ENCODE measurements around the gene RNFT2. TPM values are rescaled to one million over a fixed set of nuclear protein-coding genes. Genes with fewer than 3 reads are reported as not detected.
A peak's percentile ranks its signal among the peaks of the same experiment; 100 is the strongest.
"Not testable (repeated sequence)": the region's sequence is repeated elsewhere in the genome, so short reads cannot be mapped to it uniquely, and the experiment has no call there.

The RNFT2 gene
- polyA plus RNA-seq, 4 donors = 2.6 to 6.8 (median 6.3) TPM

DNA sequence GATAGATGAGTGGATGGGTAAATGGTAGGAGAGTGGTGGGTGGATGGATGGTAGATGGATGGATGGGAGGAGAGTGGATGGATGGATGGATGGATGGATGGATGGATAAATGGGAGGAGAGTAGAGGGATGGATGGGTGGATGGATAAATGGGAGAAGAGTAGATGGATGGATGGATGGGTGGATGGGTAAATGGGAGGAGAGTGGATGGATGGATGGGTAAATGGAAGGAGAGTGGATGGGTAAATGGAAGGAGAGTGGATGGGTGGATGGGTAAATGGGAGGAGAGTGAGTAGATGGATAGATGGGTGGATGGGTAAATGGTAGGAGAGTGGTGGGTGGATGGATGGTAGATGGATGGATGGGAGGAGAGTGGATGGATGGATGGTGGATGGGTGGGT is 51.4 kb downstream of the RNFT2 start:
- not testable (repeated sequence) for DNase-seq (ENCODE audit: low read depth in 4 of 4, low spot score in 3 of 4)

DNA sequence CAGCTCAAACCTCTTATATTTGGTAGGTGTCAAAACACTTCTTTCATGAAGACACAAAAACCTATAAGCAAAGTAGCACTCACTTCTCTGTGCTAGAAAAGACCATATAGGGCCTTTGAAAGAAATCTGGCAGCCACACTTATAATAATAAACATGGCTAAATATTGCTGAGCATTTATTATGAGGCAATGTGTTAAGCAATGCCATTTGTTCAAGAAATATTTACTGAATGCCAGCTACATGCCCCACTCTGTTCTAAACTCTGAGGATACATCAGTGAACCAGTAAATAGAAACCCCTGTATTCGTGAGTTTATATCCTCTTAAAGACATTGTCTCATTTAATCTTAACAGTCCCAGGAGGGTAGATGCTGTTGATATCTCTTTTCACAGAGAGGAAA is 52.0 kb downstream of the RNFT2 start:
- DNase-seq (ENCODE audit: low read depth in 4 of 4, low spot score in 3 of 4) = no peak

DNA sequence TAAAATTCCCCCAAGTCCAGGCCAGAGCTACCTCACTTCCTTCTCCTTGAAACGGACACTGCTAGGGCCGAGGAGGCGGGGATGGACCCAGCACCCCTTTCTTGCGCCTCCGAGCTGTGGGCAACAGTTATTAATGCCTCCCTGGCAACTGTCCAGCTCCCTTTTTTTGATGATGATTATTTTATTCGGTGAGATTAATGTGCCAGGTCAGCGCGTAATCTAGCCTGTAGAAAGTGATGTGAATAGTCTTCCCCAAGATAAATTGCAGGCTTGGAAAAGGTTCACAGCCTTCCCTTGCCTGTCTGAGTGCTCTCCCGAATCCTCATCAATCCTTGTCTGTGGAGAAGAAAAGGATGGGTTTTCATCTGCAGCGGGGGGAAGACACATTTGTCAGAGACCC is 54.3 kb downstream of the RNFT2 start:
- no peak for DNase-seq (ENCODE audit: low read depth in 4 of 4, low spot score in 3 of 4)

DNA sequence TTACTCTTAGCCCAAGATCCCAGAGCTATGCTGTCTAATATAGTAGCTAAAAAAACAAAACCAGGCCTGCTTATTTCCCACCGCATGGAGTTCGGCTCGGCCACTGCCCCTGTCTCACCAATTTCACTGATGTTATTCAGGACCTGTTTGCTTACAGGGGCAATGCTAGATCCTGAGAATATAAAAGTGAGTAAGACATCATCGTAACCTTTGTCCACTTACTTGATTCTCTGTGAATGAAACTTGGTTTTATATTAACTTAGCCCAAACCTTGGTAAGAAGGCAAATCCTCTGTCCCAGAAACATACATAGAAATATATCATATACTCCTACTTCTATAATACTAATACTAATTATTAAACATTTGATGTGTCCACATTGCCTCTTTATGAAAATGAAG is 56.6 kb downstream of the RNFT2 start:
- no peak for DNase-seq (ENCODE audit: low read depth in 4 of 4, low spot score in 3 of 4)

- no peak for DNase-seq (ENCODE audit: low read depth in 4 of 4, low spot score in 3 of 4)
Observed at GRCh38 chr12:116797885-116798284, 59.8 kb downstream of the RNFT2 start.

DNA sequence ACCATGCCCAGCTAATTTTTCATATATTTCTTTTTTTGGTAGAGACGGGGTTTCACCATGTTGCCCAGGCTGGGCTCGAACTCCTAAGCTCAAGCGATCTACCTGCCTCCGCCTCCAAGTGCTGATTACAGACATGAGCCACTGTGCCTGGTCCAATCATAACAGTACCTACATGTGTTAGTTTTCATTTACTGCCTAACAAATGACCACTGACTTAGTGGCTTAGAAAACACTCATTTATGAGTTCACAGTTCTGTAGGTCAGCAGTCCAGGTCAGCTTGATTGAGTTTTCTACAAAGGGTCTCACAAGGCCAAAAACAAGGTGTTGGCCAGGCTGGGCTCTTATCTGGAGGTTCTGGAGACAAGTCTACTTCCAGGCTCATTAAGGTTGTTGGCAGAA is 60.6 kb downstream of the RNFT2 start:
- DNase-seq (ENCODE audit: low read depth in 4 of 4, low spot score in 3 of 4) = no peak

GRCh38 chr12:116799955-116800354 is 61.8 kb downstream of the RNFT2 start:
- DNase-seq (ENCODE audit: low read depth in 4 of 4, low spot score in 3 of 4) = no peak

- no peak for DNase-seq (ENCODE audit: low read depth in 4 of 4, low spot score in 3 of 4)
Observed at GRCh38 chr12:116800918-116801317, 62.8 kb downstream of the RNFT2 start.

DNA sequence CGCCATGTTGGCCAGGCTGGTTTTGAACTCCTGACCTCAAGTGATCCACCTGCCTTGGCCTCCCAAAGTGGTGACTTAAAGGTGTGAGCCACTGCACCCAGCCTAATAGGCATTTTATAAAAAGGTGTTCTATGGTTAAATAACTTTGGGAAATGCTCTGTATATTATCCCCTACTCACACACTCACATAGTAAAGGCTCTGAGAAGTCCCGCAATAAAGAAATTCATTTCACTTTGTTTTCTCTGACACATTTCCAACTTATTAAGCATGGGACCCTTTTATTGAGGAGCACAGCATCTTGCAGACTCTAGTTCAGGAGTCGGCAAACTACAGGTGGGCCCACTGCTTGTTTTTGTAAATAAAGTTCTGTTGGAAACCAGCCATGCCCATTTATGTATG is 63.9 kb downstream of the RNFT2 start:
- no peak for DNase-seq (ENCODE audit: low read depth in 4 of 4, low spot score in 3 of 4)

DNA sequence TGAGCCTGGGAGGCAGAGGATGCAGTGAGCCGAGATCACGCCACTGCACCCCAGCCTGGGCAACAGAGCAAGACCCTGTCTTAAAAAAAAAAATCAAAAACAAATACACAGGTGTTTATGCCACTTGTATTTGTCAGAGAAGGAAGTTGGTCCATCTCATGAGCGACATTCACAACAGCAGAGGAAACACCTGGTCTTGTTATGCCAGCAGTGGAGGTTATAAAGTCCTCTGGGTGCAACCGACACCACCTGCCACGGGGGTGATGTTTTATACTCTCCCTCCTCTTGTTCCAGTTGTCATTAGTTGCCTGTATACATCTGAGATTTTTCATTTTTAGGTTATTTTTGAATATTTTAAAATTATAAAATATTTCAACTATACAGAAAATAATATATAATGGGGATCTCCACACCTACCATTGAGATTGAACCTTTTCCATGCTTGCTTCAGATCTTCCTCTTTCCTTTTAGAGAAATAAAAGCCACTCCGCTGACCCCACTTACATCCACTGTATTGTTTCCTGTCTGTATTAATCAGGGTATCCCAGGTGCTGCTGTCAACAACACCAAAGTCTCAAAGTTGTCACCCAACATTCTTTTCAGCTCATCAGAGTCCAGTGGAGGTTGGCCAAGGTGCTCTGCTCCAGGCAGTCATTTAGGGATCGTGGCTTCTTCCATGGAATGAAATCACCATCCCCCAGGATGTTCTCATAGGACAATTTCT is 65.1 kb downstream of the RNFT2 start:
- DNase-seq (ENCODE audit: low read depth in 4 of 4, low spot score in 3 of 4) = no peak

DNA sequence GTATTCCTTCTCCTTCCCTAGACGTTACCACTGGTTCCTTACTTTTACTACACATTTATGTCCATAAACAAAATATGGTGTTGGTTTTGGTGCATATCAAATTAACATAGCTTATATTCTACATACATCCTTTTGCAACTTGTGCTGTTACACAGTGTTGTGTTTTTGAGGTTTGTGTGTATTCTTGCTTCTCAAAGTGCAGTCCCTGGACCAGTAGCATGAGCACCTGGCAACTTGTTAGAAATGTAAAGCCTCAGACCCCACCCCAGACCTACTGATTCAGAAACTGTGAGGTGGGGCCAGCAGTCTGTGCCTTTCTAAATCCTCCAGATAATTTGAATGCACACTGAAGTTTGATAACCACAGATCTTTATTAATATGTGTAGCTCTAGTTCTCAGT is 65.9 kb downstream of the RNFT2 start:
- no peak for DNase-seq (ENCODE audit: low read depth in 4 of 4, low spot score in 3 of 4)

- DNase-seq (ENCODE audit: low read depth in 4 of 4, low spot score in 3 of 4) = no peak
Observed at GRCh38 chr12:116806845-116807440, 68.8 kb downstream of the RNFT2 start.

- DNase-seq (ENCODE audit: low read depth in 4 of 4, low spot score in 3 of 4) = no peak
Observed at GRCh38 chr12:116807546-116807945, 69.4 kb downstream of the RNFT2 start.

DNA sequence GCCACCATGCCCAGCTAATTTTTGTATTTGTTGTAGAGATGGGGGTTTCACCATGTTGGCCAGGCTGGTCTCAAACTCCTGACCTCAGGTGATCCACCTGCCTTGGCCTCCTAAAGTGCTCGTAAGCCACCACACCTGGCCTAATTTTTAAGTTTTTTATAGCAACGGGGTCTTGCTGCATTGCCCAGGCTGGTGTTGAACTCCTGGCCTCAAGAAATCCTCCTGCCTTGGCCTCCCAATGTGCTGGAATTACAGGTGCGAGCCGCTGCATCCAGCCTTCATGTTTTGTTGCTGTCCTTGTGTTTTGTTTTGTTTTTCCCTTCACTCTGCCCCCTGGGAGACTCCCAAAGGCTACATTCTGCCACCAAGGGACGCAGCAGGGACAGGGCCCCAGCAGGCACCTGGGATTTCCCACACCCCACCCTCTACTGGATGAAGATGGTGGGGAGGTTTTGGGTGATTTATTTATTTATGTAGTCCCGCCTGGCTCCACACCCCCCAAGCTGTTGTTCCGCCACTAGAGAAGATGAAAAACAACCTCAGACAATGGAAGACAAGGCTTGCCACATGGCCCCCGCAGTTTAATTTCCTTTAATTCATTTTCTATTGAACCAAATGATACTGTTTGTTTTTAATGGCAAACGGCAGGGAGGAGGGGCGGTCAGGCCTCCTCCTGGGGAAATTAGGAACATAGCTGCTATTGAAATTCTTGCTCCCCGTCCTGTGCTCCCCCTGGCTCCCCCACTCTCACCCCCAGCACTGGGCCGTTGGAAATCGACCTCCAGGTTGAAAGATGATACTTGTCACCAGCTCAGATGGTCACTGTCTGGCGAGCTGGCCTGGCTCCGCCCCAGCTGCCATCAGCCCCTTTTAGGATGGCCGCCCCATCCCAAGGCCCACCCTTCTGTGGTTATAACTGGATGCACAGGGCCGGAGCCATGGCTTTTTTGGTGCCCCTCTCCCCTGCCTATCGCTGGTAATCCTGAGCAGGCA is 70.3 kb downstream of the RNFT2 start:
- DNase-seq (ENCODE audit: low read depth in 4 of 4, low spot score in 3 of 4) = peak in 1 of 4 donors; percentile 24

GRCh38 chr12:116812238-116812637 is 74.1 kb downstream of the RNFT2 start:
- DNase-seq (ENCODE audit: low read depth in 4 of 4, low spot score in 3 of 4) = no peak

- no peak for DNase-seq (ENCODE audit: low read depth in 4 of 4, low spot score in 3 of 4)
Observed at GRCh38 chr12:116813271-116814041, 75.3 kb downstream of the RNFT2 start.

- not testable (repeated sequence) for DNase-seq (ENCODE audit: low read depth in 4 of 4, low spot score in 3 of 4)
Observed at GRCh38 chr12:116814766-116815165, 76.7 kb downstream of the RNFT2 start.

GRCh38 chr12:116818341-116818856 is 80.3 kb downstream of the RNFT2 start:
- DNase-seq (ENCODE audit: low read depth in 4 of 4, low spot score in 3 of 4) = no peak

DNA sequence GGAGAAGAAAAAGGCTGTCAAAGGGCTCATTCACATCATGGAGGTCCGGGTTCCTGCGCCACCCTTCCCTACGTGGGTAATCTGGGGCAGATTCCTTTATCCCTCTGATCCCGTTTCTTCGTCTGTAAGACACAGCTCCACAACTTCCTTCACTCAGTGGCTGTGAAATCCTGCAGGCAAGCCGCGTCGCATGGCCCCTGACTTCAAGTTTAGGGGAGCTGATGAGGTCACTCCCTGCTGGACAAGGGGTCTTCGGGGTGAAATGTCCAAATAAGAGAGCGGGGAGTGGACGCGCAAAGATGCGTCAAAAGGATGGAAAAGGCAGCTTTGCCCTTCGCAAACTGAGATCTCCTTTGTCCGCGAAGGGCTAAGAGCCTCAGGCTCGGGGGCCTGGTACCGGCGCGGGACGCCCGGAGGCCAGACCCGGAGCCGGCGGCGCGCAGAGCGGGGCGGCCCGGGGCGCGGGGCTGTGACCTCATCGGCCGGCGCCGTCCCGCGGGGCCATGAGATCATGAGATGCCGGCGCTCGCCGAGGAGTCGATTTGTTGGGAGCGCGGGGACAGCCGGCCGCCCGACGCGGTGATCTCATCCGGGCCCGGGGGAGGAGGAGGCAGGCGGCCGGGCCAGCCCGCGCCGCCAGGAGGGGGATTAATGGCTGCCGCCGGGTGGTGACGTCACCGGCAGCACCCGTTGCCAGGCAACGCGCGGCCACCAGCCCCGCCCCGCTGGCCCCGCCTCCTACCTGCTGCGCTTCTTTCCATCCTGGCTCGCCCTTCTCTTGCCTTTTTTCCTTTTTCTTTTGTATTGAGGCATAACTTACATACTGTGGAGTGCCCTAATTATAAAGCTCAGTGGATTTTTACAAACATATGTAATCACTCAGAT is 81.1 kb downstream of the RNFT2 start:
- DNase-seq (ENCODE audit: low read depth in 4 of 4, low spot score in 3 of 4) = peak; percentile 68 to 82 (median 75)
